Activated CD4-positive, alpha-beta T cell treated with anti-CD3 and anti-CD28 coated beads, Interleukin-2, amount 10 ng/mL, durations not matched to agents 7 days and 5 days (primary cell): ENCODE results near the gene ATG9A. TPM values are rescaled to one million over a fixed set of nuclear protein-coding genes. Genes with fewer than 3 reads are reported as not detected.
A peak's percentile ranks its signal among the peaks of the same experiment; 100 is the strongest.

Experiments
- CTCF ChIA-PET: fragments of 350-600 bp; sonication (Branson Sonifier 250); formaldehyde crosslinking; loops from one replicate; lab custom pipeline; 2021; ENCODE audit warnings: antibody characterized with exemption; lab: Charles Lee
- POLR2A ChIA-PET: fragments of 350-600 bp; sonication (Branson Sonifier 250); formaldehyde crosslinking; loops from one replicate; lab custom pipeline; 2021; ENCODE audit warnings: antibody characterized with exemption; lab: Charles Lee
- DNase-seq: peaks from one replicate; pipeline ENCODE4 v3.0.0-alpha.2; 2020
- H3K27ac Mint-ChIP-seq: one replicate; pipeline ENCODE4 v1.8.0; 2021; ENCODE audit warnings: mild to moderate bottlenecking, moderate library complexity, mixed read lengths
- H3K27me3 Mint-ChIP-seq: one replicate; pipeline ENCODE4 v1.8.0; 2021; ENCODE audit warnings: mixed read lengths
- H3K36me3 Mint-ChIP-seq: one replicate; pipeline ENCODE4 v1.8.0; 2021; ENCODE audit warnings: low read depth, mixed read lengths
- H3K4me1 Mint-ChIP-seq: one replicate; pipeline ENCODE4 v1.8.0; 2021; ENCODE audit warnings: mixed read lengths
- H3K4me3 Mint-ChIP-seq: one replicate; pipeline ENCODE4 v1.8.0; 2021; ENCODE audit warnings: mild to moderate bottlenecking, moderate library complexity, mixed read lengths
- H3K9me3 Mint-ChIP-seq: one replicate; pipeline ENCODE4 v1.8.0; 2021; ENCODE audit warnings: mixed read lengths
- total RNA-seq, 2 experiments: library from RNA; stranded (reverse); gene quantifications; one replicate each; pipeline ENCODE4 v1.2.3, GENCODE V29; 2021

The ATG9A gene
- total RNA-seq, result 10 to 100 TPM; 48.5 to 52.9 TPM

- peak within 1 kb of the TSS; percentile 100 for H3K27ac Mint-ChIP-seq
- POLR2A ChIA-PET, result interaction anchor here (0.8 to 1.2 kb wide), 4 partner anchors 11 to 23 kb away, joined by 3 read pairs; partner anchors contain the start of genes ABCB6 and ZFAND2B
- CTCF ChIA-PET, result interaction anchor here (0.8 to 2.2 kb wide), 9 partner anchors 11 to 159 kb away, joined by 3 to 14 read pairs (median 4); partner anchors contain the start of genes CNPPD1, GLB1L and STK16
- no peaks in the 10 kb centered on the region for H3K9me3 Mint-ChIP-seq
- DNase-seq, result peak; percentile 100
- H3K36me3 Mint-ChIP-seq, result peaks cover 62% of the 10 kb centered on the region
- H3K4me1 Mint-ChIP-seq, result peaks cover 60% of the 10 kb centered on the region
- H3K4me3 Mint-ChIP-seq, result peak within 1 kb of the TSS; percentile 98
- H3K27me3 Mint-ChIP-seq, result no peaks in the 10 kb centered on the region
Measured at GRCh38 chr2:219229305-219230058, at the start of gene ATG9A, which contains the start of gene ANKZF1. Gene ATG9A (minus strand): TSS chr2:219229636. CDS start chr2:219228024, 1,612 bp downstream. Gene ANKZF1 (plus strand): TSS chr2:219229806. CDS start chr2:219230258, 452 bp downstream.

- H3K27me3 Mint-ChIP-seq, result no peaks in the 10 kb centered on the region
- peak overlapping the region; percentile 96 for H3K4me3 Mint-ChIP-seq
- CTCF ChIA-PET, result interaction anchor here (0.5 to 15.6 kb wide), 11 partner anchors 8 to 110 kb away, joined by 3 to 194 read pairs (median 8); partner anchors contain the start of genes CNPPD1, TUBA4A and TUBA4B
- DNase-seq, result no peak
- H3K27ac Mint-ChIP-seq, result peak overlapping the region; percentile 99
- no peaks in the 10 kb centered on the region for H3K9me3 Mint-ChIP-seq
- H3K4me1 Mint-ChIP-seq, result peaks cover 41% of the 10 kb centered on the region
- POLR2A ChIA-PET, result interaction anchor here (0.9 to 1.6 kb wide), 2 partner anchors 24 to 31 kb away, joined by 6 read pairs; no protein-coding TSS in a partner anchor
- peaks cover 18% of the 10 kb centered on the region for H3K36me3 Mint-ChIP-seq
Measured at GRCh38 chr2:219278655-219279150, 49.3 kb upstream of the ATG9A start.

- Mint-ChIP-seq H3K4me1 (peaks cover 39% of the 10 kb centered on the region), H3K27ac (peak overlapping the region; percentile 99), H3K4me3 (peak overlapping the region; percentile 58), H3K36me3 (peaks cover 15% of the 10 kb centered on the region), H3K9me3 (no peaks in the 10 kb centered on the region), H3K27me3 (no peaks in the 10 kb centered on the region)
- POLR2A ChIA-PET, result interaction anchor here (1.6 kb wide), 1 partner anchor 23 kb away, joined by 6 read pairs; no protein-coding TSS in a partner anchor
- CTCF ChIA-PET, result interaction anchor here (0.5 to 15.6 kb wide), 13 partner anchors 7 to 111 kb away, joined by 3 to 194 read pairs (median 7); partner anchors contain the start of genes CNPPD1, TUBA4A and TUBA4B
- peak; percentile 76 for DNase-seq
Measured at GRCh38 chr2:219277703-219278654, 48.5 kb upstream of the ATG9A start.

- Mint-ChIP-seq H3K4me3 (no peak overlapping the region), H3K9me3 (no peaks in the 10 kb centered on the region), H3K36me3 (no peaks in the 10 kb centered on the region)
Measured at GRCh38 chr2:219274361-219274921, 45.0 kb upstream of the ATG9A start.

DNA sequence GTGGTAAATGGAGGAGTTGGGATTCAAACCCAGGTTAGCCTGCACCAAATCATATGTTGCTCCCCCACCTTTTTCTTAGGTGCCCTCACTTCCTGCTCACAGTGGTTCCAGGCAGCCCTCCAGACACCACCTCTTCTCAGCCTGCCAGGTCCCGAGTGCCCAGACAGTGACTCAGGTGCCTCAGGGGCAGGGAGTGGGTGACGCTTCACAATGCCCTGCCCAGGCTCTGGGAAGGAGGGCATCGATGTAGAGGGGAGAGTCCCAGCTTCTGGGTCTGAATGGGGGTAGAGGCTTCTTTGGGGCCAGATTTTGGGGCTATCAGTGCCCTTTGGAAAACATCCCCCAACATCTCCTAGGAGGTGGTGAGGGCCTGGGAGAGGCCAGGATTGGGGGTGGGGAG lies 44.5 kb upstream of the ATG9A start:
- Mint-ChIP-seq H3K27ac (no peak overlapping the region), H3K27me3 (no peaks in the 10 kb centered on the region), H3K4me3 (no peak overlapping the region), H3K9me3 (no peaks in the 10 kb centered on the region), H3K4me1 (peaks cover 19% of the 10 kb centered on the region), H3K36me3 (no peaks in the 10 kb centered on the region)
- ChIA-PET CTCF (interaction anchor here (1.2 to 15.6 kb wide), 2 partner anchors 12 to 22 kb away, joined by 8 to 194 read pairs; no protein-coding TSS in a partner anchor), POLR2A (no interaction called here)
- no peak for DNase-seq

More at GRCh38 chr2:219274361-219274921, 45.0 kb upstream of the ATG9A start:
- DNase-seq, result no peak
- Mint-ChIP-seq H3K27me3 (no peaks in the 10 kb centered on the region), H3K4me1 (peaks cover 20% of the 10 kb centered on the region), H3K27ac (no peak overlapping the region)
- ChIA-PET CTCF (interaction anchor here (1.2 to 15.6 kb wide), 2 partner anchors 13 to 21 kb away, joined by 8 to 194 read pairs; no protein-coding TSS in a partner anchor), POLR2A (no interaction called here)

GRCh38 chr2:219272995-219273394 lies 43.6 kb upstream of the ATG9A start:
- Mint-ChIP-seq H3K27ac (no peak overlapping the region), H3K4me1 (peaks cover 9% of the 10 kb centered on the region), H3K9me3 (no peaks in the 10 kb centered on the region), H3K27me3 (no peaks in the 10 kb centered on the region), H3K4me3 (no peak overlapping the region), H3K36me3 (no peaks in the 10 kb centered on the region)
- ChIA-PET POLR2A (no interaction called here), CTCF (interaction anchor here (15.6 kb wide), 1 partner anchor 22 kb away, joined by 194 read pairs; no protein-coding TSS in a partner anchor)
- no peak for DNase-seq

- H3K36me3 Mint-ChIP-seq, result no peaks in the 10 kb centered on the region
- no peak for DNase-seq
- CTCF ChIA-PET, result interaction anchor here (15.6 kb wide), 1 partner anchor 23 kb away, joined by 194 read pairs; no protein-coding TSS in a partner anchor
- POLR2A ChIA-PET, result no interaction called here
- peaks cover 3% of the 10 kb centered on the region for H3K4me1 Mint-ChIP-seq
- H3K9me3 Mint-ChIP-seq, result no peaks in the 10 kb centered on the region
- no peak overlapping the region for H3K4me3 Mint-ChIP-seq
- no peak overlapping the region for H3K27ac Mint-ChIP-seq
- H3K27me3 Mint-ChIP-seq, result no peaks in the 10 kb centered on the region
Measured at GRCh38 chr2:219272356-219272755, 42.9 kb upstream of the ATG9A start.

DNA sequence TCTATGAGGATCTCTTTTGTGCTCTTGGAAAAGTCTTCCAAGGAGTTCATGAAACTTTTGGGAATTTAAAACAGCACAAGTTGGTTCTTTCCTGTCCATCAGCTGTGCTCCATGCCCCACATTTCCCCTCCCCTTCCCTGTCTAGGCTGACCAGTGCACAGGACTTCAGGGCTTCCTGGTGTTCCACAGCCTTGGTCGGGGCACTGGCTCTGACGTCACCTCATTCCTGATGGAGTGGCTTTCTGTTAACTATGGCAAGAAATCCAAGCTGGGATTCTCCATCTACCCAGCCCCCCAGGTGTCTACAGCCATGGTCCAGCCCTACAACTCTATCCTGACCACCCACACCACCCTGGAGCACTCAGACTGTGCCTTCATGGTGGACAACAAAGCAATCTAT lies 41.6 kb upstream of the ATG9A start:
- POLR2A ChIA-PET, result no interaction called here

GRCh38 chr2:219270055-219270372 lies 40.6 kb upstream of the ATG9A start:
- Mint-ChIP-seq H3K9me3 (no peaks in the 10 kb centered on the region), H3K27me3 (no peaks in the 10 kb centered on the region), H3K4me3 (no peak overlapping the region), H3K4me1 (no peaks in the 10 kb centered on the region), H3K27ac (no peak overlapping the region), H3K36me3 (no peaks in the 10 kb centered on the region)
- ChIA-PET CTCF (interaction anchor here (0.7 to 1.5 kb wide), 3 partner anchors 9 to 99 kb away, joined by 3 to 9 read pairs (median 6); partner anchors contain the start of gene DNAJB2), POLR2A (interaction anchor here (0.6 kb wide), 1 partner anchor 224 kb away, joined by 3 read pairs; no protein-coding TSS in a partner anchor)
- no peak for DNase-seq

More for the DNA sequence above, 41.6 kb upstream of the ATG9A start:
- H3K36me3 Mint-ChIP-seq, result no peaks in the 10 kb centered on the region
- no peaks in the 10 kb centered on the region for H3K9me3 Mint-ChIP-seq
- CTCF ChIA-PET, result interaction anchor here (0.8 to 1.5 kb wide), 3 partner anchors 8 to 23 kb away, joined by 3 to 9 read pairs (median 5); partner anchors contain the start of gene DNAJB2
- no peak for DNase-seq
- H3K4me1 Mint-ChIP-seq, result no peaks in the 10 kb centered on the region
- H3K4me3 Mint-ChIP-seq, result no peak overlapping the region
- no peaks in the 10 kb centered on the region for H3K27me3 Mint-ChIP-seq
- no peak overlapping the region for H3K27ac Mint-ChIP-seq

- H3K27ac Mint-ChIP-seq, result no peak overlapping the region
- H3K36me3 Mint-ChIP-seq, result no peaks in the 10 kb centered on the region
- ChIA-PET POLR2A (interaction anchor here (0.6 kb wide), 1 partner anchor 224 kb away, joined by 3 read pairs; no protein-coding TSS in a partner anchor), CTCF (interaction anchor here (0.7 to 1.5 kb wide), 3 partner anchors 9 to 99 kb away, joined by 3 to 9 read pairs (median 6); partner anchors contain the start of gene DNAJB2)
- no peak overlapping the region for H3K4me3 Mint-ChIP-seq
- no peaks in the 10 kb centered on the region for H3K4me1 Mint-ChIP-seq
- no peaks in the 10 kb centered on the region for H3K9me3 Mint-ChIP-seq
- H3K27me3 Mint-ChIP-seq, result no peaks in the 10 kb centered on the region
- DNase-seq, result no peak
Measured at GRCh38 chr2:219269362-219270054, 40.1 kb upstream of the ATG9A start.

GRCh38 chr2:219268294-219268693 lies 38.9 kb upstream of the ATG9A start:
- Mint-ChIP-seq H3K36me3 (no peaks in the 10 kb centered on the region), H3K9me3 (no peaks in the 10 kb centered on the region), H3K27me3 (no peaks in the 10 kb centered on the region), H3K4me3 (no peak overlapping the region), H3K27ac (no peak overlapping the region), H3K4me1 (no peaks in the 10 kb centered on the region)
- DNase-seq, result no peak
- ChIA-PET POLR2A (no interaction called here), CTCF (interaction anchor here (3.1 kb wide), 1 partner anchor 26 kb away, joined by 11 read pairs; no protein-coding TSS in a partner anchor)
